NCI-H1048 (cell line): ENCODE data around the gene RNLS.

Experiments used
- DNase-seq: peaks from one replicate; lab custom pipeline; 2025; lab: John Stamatoyannopoulos, UW

RNLS gene

DNA sequence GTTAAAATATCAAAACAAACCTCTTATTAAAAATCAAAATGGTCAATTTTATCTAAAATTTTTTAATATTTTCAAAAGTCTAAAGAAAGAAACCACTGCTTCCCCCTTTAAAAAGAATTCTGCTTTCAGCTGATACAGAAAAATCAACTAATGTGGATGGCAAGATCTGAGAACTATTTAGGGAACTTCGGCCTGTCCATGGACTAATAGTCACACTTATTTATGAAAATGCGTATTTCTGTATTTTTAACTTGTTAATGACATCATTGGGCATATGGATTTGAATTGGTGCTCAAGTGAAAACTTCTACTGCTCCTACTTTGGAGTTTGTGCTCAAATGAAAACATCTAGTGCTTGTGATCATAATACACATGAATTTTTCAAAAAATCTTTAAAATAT lies 31.9 kb downstream of the RNLS start:
- no peak for DNase-seq

DNA sequence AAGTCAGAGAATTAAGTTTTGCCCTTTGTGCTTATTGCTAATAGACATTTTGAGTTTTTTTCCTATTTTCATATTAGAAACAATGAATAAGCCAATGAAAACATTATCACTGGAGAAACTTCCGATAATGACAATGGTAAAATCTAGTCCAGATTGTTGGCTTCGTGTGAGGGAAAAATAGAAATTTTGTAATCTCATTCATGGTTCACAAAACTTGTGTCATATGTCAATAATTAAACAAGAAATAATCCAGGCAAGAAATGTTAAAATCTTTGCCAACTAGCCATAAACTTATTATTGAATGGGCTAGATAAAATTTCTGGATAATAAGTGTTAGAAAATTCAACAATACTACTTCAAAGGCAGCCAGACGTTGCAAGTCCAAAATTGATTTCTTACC lies 36.6 kb downstream of the RNLS start:
- DNase-seq = no peak

DNA sequence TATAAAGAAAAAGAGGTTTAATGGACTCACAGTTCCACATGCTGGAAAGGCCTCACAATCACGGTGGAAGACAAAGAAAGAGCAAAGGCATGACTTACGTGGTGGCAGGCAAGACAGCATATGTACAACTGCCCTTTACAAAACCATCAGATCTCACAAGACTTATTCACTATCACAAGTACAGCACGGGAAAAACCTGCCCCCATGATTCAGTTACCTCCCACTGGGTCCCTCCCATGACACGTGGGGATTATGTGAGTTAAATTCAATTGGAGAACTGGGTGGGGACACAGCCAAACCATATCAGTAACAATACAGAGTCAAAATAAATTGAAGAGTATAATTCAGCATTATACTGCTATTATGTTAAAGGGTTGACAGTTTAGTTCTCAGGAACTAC lies 37.8 kb downstream of the RNLS start:
- no peak for DNase-seq

DNA sequence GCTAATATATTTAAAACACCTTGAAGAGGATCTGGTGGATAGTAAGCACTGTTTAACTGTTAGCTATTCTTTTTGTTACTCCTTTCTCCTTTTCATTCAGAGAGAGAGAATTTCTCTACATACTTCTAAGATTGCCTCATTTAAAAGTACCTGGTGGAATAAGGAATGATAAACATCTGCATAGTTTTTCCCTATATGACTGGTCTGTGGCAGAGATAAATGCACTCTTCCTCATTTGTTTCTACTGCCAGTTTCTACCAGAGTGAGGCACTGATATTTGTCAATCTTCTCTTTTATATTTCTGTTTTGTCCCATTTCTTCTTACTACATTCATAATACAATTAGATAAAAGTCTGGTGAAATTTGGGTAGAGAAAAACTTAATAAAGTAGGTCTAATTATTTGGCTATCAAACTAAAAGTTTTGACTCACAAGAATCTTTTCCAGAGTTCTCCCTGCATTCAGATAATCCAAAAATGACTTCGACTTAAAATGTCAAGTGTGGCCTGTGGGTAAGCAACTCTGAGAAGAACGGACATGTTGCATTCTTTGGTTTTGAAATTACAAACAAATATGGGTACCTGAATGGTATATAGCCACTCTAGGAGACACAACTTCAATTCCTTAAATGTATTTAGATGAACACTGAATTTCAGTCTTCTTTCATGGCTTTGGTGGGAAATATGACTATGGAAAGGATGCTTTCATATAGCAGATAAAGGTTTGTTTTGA lies 38.8 kb downstream of the RNLS start:
- no peak for DNase-seq

DNA sequence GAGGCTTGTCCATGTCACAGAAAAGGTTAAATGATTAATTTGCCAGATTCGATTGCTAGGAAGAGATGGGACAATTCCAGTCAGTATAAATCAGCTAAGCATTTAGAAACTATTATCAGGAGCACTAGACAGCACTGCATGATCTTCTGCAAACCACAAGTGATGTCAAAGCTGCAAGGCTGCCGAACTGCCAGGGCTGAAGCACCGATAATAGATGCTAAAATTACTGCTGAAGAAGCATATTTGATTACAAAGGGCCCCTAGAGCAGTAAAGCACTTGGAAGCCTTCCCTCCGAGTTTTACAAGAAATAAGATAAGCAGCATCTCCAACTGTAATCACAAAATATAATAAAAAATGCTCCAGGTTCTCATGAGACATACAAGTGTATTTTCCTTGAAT lies 40.6 kb downstream of the RNLS start:
- no peak for DNase-seq

DNA sequence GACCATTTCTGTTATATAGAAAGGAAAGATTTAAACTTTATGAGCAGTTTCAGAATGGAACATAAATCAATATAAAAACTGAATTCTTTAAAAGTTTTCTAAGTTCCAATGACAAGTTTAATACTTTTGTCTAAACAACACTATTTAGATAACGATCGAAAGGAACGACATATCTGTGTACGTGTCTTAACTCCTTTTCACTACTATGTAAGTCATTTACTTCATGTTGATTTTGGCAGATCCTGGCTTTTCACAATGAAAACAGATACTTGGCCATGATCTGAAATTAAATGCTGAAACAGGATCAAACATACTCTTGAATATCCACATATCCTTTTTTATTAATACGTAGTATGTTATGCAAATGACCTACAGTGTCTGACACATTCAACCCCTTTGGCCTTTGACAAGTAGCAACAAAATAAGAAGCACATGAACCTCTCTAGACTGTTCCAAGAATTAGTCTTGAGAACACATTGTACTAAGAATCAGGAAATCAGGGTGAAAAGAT lies 41.9 kb downstream of the RNLS start:
- DNase-seq = no peak

DNA sequence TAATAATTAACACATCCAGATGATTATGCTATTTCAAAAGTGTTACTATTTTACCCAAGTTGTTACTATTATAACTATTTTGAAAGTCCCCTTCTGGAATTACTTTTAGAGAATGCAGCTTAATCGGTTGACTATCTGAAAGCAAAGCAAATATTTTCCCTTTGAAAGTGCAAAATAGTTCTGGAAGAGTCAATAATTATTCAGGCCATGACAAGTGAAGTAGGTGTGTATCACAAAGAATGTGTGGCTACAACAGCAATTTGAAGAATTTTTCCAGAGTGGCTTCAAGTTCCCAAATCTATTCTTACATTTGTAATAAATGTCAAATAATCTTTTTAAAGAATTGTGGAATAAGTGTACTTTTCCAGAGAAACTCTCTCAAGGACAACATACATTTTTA lies 42.8 kb downstream of the RNLS start:
- no peak for DNase-seq

DNA sequence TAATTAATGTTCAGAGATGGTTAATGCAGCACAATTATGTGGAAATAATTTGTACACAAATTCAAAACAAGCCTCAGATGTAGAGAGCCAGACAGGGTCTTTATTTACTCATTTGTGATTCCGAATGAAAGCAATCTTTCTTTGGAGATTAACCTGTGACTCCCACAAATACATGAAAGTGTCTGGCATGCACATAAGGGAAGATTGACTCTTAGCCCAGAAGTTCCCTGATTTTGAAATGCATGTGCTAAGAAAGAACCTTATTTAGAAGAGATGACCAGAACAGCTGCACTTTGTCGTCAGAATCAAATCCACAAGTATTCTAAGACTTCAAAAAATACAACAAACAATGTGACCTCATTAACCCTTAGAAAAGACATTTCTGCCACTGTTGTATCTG lies 45.1 kb downstream of the RNLS start:
- no peak for DNase-seq

DNA sequence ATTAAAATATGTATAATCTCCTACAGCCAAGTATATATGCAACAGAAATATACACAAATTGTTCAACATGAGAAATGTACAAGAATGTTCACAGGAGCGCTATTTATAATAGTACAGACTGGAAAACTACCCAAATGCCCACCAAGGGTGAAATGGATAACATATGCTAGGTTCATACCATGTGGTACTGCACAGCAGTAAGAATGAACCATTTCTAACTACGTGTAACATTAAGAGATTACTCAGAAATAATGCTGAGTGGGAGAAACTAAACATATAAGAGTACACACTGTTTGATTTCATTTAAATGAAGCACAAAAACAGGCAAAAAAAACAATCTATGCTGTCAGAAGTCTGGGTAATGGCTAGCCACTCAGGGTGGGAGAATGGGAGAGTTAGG lies 45.8 kb downstream of the RNLS start:
- DNase-seq = no peak

DNA sequence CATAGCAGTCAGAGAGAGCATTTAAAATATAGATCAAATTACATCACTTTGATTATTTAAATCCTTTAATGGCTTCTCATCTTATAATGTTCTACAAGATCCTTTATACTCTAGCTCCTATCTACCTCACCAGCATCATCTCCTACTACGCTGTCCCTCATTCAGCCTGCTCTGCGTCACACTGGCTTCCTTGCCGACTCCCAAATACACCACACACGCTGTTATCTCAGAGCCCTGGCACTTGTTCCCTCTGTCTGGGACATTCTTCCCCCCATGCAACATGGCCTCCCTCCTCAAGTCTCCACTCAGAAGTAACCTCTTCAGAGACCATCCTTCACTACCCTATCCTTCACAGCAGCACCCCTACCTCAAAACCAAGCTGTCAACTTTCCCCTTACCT lies 46.7 kb downstream of the RNLS start:
- no peak for DNase-seq

DNA sequence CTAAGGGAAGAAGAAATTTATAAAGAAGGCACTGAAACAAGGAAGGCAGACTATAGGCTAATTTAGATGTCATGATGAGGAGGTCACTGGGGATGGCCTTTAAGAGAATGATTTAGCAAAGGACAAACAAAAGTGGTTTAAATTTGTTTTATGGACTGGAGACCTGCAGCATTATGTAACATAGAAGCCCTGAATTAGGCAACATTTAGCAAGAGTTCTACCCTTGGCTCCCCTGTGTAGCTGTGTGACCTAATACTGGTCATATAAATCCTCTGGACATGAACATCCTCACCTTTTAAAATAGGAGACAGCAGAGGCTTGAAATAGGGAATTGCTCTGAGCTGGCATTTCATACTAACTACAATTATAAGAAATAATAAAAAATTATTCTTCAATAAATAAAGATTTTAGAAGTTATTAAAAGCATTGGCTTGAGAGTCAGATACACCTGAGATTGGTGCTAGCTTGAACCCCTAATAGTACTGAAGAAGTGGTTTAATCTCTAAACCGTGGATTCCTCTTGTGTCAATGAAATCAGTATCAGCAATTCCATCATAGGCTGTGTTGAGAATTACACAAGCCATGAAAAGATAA lies 48.9 kb downstream of the RNLS start:
- DNase-seq = no peak

DNA sequence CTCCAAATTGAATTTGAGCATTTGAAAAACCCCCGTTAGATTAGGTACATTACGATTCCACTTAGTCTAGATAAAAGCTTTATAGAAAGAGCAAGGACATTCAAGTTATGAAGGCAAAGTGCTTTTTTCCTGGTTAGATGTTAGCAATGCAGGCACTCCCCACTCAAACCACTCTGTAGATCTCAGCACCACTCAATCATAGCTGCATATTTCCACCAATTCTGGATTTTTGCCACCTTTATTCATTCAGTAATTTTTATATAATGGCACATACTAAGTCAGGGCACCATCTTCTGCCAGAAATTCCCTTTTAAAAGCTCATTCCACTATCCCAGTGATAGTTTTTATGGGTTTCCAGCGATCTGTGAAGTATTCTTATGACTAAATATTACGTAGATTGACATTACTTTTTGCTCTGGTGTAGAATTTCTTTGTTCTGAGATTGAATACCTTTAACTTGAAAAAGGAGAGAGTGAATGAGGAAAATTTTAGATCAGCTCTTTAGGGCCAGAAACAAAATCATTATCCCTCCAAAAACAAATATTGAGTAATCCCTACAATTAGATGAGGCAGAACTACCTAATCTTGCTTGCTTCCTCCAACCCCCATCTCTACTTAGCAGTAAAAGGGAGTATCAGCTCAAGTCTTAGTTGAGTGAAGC lies 51.6 kb downstream of the RNLS start:
- DNase-seq = no peak

DNA sequence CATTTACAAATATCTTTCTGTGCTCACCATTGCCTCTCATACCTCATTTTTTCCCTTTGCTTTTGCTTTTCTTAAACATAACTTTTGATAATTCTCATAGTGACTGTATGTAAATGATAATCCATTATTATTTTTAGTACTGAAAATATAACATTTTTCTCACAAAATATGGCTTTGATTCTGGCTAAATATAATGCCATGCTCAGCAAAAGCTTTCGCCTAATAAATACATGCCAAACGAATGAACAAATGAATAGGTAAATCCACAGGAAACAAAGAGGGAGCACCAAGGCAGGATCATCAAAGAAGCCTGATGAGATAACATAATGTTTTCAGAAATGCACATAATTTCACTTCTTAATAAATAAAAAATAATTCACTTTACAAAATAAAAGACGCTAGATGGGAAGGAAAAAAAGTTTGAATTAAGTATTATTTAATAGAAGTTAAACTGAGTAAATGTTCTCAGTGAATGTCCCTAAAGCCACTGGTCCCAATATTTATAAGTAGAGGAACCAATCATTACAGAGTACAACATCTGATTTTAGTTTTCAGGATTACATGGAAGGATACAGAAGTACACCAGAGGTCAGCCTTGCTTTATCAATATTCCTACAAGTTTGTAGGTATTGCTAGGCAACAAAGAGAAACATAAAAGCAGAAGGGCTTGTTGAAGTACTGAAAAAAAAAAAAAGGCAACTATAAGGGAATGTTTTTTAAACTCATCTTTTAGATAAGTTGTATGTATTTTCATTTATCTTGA lies 52.3 kb downstream of the RNLS start:
- DNase-seq = no peak

DNA sequence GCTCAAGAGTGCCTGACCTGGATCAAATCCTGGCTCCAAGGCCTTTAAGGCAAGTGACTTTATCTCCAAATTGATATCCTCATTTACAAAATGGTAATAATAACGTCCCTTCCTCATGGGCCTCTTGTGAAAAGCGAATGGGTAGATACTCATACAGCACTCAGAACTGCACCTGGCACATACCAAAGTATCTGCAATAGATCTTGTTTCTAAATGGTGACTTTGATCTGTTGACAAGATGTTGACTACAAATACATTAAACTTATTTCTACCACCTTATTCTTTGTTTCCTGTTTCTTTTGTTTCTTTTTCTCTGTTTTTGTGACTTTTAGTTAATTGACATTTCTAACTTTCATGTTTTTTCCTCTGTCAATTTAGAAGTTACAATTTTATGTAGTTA lies 53.0 kb downstream of the RNLS start:
- no peak for DNase-seq

DNA sequence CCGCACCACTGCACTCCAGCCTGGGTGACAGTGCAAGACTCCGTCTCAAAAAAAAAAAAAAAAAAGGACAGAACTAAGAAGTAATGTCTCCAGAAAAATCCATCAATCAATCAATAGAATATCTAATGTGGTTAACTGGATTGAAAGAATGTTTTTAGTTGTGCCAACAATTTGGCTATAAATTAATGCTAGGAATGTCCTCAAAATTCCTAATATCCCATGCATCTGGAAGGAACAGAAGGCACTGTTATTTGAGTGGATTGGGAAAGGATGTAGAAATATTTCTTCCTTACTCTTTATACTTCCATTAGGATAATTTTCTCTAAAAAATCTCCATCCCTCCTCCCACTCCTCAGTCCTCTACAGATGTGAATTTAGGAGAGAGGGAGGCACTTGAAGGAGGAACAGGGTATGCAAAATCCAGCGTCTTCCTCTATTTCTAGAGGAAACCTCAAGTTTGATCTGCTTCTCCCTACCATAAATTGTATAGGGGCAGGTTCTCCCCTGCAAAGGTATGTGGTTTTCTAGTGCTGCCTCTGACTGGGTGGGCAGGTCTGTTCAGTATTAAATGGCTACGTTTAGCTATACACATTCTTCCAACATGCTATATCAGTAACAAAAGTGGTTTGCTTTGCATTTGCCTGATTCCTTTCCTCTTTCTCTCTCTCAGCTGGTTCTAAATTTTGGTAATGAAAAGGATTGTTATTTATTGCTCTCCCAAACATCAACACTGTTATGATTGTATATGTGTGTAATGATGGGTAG lies 54.1 kb downstream of the RNLS start:
- DNase-seq = no peak

DNA sequence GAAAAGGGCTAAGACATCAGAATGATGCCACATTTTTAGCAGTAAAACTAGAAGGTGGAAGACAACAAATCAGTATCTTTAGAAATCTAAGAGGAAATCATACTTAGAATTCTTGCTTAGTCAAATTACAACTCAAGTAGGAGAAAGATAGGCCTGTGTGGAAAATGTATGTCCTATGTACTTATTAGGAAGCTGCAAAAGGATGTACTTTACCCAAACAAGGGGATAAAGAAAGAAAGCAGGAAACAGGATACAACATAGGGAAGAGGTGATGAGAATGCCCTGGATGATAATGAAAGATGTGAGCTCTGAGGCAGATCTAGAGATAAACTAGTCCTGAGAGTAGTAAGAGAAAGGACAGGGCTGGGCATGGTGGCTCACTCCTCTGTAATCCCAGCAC lies 54.9 kb downstream of the RNLS start:
- DNase-seq = no peak

DNA sequence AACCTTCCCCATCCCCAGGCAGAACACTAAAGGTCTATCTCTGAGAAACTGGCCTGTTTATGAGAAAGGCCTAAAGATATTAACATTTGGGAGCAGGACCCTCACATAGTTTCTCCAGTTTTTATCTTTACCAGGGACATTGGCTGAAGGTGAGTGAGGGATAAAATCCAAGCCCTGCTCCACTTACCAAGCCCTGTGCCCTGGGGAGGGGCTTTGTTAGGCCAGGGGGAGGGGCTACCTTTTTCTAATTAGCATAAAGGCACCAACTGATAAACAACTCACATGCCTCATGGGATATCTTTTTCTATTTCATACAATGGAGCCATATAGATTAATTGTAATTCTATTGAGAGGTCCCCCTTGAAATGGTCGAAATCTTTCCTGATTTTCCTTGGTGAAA lies 55.9 kb downstream of the RNLS start:
- DNase-seq = no peak

DNA sequence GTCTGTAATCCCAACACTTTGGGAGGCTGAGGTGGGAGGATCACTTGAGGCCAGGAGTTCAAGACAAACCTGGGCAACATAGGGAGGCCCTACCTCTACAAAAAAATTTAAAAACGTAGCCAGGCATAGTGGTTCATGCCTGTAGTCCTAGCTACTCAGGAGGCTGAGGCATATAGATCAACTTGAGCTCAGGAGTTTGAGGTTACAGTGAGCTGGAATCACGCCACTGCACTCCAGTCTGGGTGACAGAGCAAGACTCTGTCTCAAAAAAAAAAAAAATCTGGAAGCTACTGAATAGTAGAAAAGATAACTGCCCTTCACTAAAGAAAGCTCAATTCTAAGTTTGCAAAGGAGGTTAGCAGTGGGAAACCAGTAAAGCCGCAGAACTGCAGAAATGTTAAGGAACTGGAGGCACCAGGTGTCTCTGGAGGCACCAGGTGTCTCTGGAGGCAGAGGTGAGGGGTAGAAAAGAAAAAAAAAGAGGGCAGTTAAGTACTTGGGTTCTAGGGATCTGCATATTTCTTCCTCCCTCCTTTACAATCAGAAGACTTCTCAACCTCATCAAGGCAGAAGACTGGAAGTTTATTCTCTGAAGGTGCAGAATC lies 56.5 kb downstream of the RNLS start:
- DNase-seq = no peak

DNA sequence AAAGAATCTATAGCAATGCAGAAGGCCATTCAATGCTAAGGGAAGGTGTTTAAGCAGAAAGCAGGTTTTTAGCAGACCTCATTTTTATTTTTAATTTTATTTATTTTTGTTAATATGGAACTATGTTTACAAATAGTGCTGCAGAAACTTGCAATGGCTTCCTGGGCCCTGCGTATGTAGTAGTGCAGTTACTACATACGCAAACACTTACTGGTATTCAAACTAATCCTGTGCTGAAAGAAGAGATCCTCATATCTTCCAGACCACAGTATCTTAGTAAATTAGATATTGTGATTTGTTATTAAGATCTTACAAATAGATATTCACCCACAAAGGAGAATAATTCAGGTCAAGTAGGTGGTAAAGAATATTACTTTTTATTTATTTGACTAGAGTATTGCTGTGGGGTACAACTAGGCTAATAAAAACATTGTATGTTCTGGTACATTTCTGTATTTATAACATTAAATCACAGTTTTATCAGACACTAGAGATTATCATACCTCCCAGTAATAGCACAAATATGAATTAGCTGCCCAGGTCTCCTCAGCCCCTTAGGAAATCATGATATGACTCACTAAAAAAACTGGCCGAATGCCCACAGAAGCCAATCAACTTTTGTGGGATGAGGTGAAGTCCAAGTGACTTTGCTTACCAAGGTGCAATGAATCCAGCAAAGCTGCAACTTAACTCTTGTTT lies 57.6 kb downstream of the RNLS start:
- no peak for DNase-seq

DNA sequence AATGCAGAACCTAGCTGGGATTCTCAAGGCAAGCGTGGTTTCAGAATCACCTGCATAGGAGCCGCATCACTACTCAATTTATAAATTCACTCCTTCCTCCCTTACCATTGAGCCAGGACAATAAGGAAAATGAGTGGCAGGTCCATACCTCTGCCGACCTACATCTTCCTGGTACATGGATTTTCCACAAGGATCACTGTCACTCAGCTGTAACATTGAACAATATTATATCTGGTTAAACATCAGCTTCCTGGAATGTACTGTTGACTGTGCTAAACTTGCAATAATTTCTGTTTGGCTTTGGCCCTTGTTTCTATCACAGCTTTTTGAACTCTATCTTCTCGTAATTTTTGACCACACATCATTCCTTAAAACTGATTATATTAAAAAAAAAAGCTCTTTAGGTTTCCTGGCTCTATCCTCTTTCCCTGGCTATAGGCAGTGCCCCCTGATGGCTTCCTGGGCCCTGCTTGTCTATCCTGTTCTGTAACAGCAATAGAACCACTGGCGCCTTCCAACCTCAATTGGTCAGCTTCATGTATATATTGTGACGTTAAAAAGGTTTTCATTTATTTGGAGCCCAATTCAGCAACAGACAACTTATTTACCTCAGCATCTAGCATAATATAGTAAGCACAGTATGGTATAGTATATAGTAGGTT lies 59.2 kb downstream of the RNLS start:
- no peak for DNase-seq
